Activated CD4-positive, alpha-beta T cell treated with anti-CD3 and anti-CD28 coated beads, Interleukin-10, Interleukin-2, amounts not matched to agents 100 ng/mL and 50 ng/mL, durations not matched to agents 16 hours and 8 hours (primary cell): ENCODE data around the gene MSL2.
"Not testable (repeated sequence)": the region's sequence is repeated elsewhere in the genome, so short reads cannot be mapped to it uniquely, and the experiment has no call there.

Experiments used
- DNase-seq: peaks from one replicate; pipeline ENCODE4 v3.0.0-alpha.2; 2020

Gene MSL2, protein sequence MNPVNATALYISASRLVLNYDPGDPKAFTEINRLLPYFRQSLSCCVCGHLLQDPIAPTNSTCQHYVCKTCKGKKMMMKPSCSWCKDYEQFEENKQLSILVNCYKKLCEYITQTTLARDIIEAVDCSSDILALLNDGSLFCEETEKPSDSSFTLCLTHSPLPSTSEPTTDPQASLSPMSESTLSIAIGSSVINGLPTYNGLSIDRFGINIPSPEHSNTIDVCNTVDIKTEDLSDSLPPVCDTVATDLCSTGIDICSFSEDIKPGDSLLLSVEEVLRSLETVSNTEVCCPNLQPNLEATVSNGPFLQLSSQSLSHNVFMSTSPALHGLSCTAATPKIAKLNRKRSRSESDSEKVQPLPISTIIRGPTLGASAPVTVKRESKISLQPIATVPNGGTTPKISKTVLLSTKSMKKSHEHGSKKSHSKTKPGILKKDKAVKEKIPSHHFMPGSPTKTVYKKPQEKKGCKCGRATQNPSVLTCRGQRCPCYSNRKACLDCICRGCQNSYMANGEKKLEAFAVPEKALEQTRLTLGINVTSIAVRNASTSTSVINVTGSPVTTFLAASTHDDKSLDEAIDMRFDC

DNA sequence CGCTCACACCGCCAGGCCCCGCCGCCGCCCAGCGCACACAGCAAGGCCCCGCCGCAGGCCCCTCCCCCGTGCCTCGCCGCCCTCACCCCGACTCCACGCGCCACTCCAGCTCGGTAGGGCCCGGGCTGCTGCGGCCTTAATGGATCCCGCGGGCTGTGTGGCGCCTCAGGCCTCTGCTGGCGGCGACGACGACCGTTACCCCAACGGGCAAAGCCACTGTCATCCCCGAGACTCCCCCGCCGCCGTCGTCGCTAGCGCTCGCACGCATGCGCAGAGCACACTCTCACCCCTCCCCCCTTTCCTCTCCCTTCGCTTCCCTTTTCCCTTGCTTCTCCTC lies at the start of gene MSL2:
MSL2 (minus strand) TSS at position 272 of the 337 bp plus-strand sequence. CDS start 1,222 bp downstream, outside the sequence.
- DNase-seq = peak; percentile 78

DNA sequence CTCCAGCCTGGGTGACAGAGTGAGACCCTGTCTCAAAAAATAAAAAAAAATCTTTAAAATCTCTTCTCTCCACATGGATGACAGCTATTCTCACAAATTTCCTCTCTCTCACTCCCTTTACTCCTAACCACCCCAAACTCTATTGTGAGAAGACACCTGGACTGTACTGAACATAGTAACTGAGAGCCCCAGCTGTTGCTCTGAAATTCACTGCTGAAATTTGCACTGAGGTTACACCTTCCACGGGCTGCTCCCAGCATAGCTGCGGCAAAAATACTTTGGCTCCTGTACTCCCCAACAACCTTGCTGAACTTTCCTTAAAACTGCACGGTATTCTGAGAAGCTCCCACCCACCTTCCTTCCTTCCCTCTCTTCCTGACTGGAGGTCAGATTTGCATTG lies 49.6 kb upstream of the MSL2 start:
- no peak for DNase-seq

DNA sequence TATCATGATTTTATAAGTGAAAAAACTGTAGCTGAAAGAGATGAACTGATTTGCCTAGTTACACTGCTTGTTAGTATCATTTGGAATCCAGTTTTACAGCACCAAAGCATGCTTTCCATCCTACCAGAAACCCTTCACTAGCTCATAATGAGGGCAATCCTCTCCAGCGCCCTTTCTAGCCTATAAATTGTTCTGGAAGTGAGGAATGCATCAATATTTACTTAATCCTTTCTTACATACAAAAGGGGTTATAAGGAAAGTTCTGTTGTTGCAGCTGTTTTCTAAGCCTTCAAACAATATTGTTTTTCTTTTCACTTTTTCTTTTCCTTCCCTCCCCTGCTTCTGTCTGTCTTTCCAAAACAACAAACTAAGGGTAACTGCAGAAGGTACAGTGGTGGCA lies 43.0 kb upstream of the MSL2 start:
- no peak for DNase-seq

DNA sequence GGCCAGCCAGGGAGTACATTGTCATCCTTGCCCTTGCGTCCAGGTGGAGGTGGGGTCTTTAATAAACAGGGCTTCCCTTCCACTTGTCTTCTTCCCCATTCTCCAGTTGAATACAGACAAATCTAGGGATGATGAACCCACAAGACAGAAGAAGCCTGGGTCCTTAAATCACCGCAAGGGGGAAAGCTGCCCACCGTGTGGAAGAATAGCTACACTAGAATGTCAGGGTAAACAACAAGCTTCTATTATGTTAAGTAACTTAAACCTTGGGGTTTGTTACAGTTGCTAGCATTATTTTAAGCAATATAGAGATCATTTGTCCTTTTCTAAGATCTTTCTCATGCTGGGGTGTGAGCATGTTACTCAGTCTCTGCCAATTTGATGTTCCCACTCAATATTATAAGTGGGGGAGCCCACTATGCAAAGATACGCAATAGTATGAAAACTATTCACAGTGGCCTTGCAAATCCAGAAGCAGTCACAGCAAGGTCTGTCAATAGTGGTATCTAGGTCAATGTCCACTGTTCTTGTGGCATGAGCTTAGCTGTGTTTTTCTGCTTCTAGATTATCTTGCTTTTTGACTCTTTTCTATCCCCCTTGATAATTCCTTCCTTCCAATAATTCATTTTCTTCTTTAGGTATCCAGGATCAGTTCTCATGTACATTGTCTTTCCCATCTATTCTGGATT lies 42.0 kb upstream of the MSL2 start:
- DNase-seq = no peak

DNA sequence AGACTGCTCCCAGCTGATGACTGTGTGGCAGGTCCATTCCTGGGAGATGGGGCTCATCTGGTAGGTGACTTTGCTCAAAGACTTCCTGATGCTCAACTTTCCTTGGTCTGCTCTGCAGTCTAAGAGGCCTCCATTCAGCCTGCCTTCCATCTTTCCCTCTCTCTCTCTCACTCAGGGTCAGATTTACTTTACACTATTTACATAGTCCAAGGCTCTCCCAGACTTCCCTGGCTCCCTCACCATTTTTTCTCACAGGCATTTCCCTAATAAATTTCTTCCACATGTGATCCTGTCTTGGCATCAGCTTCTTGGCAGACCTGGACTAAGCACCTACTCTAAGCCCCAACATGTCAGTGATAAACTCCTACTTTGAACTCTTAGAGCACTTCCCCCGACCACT lies 41.0 kb upstream of the MSL2 start:
- no peak for DNase-seq

DNA sequence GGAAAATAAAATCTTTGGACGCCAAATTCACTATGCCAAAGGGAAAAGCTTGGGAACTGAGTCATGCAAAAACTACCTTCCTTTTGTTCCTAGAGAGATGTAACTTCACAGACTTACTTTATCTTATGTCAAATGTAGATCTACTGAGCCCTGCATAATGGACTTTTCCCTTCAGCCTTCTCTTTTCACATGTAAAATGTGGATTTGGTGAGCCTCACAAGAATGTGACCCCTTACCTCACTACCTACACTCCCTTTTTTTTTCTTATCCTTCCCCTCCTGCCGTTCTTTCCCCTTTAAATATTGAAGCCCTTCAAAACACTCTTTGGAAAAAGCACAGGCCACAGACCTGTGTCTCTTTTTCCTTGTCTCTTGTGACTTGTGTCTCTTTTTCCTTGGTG lies 40.0 kb upstream of the MSL2 start:
- no peak for DNase-seq

DNA sequence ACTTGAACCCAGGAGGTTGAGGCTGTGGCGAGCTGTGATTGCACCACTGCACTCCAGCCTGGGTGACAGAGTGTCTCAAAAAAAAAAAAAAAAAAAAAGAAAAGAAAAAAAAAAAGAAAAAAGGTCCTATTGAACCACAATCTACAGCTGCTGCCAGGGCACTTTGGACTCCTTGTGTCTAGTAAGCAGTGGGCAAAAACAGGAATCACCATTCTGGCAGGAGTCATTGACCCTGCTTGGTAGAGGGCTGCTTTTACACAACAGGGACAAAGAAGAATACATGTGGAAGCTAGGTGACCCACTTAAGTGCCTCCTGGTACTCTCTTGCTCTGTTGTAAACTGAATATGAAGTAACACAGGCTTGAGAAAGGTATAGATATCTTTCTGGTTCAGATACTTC lies 39.4 kb upstream of the MSL2 start:
- no peak for DNase-seq

DNA sequence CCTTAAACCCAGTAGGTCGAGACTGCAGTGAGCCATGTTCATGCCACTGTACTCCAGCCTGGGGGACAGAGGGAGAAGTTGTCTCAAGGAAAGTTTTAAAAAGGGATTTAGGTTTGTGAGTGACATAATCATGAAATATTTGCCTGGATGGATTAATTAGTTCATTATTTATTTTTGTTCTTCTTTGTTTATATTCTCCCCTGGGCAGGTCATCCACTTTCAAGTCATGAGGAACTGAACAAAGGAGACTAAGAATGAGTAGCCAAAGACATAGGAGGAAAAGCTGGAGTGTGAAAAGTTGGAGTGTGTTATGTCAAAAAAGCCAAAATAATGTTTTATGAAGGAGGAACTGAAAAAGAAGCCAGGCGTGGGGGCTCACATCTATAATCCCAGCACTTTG lies 36.3 kb upstream of the MSL2 start:
- DNase-seq = no peak

DNA sequence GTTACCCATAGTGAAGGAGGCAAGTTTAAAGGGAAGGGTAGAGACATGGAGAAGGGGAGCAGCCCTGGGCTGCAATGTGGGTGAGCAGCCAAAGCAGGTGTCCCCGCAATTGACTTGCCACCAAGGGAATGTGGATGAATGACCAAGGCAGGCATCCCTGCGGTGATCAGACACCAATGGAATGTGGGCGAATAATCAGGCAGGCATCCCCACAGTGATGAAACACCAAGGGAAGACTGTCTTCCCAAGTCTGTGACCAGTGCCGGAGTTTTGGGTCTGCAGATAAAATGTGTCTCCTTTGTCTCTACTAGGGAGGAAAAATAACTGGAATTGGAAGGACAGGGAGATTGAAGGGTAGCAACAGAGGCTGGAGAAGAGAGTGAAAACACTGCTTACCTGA lies 26.6 kb upstream of the MSL2 start:
- DNase-seq = not testable (repeated sequence)

DNA sequence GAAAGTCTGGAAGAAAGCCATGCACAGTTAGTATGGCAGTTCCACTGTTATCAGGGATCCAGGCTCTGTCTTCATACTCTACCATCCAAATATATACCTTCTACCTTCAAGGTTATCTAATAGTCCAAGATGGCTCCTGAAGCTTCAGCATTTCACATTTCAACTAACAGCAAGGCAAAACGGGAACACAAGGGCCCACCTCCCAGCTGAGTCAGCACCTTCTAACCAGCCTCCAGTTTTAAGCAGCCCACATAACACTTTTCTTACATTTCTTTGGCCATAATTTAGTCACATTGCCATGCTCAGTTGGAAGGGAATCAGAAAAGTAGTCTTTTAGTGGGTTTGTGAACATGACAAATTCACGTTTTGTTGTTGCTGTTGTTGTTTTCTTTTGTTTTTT lies 15.4 kb upstream of the MSL2 start:
- DNase-seq = no peak

DNA sequence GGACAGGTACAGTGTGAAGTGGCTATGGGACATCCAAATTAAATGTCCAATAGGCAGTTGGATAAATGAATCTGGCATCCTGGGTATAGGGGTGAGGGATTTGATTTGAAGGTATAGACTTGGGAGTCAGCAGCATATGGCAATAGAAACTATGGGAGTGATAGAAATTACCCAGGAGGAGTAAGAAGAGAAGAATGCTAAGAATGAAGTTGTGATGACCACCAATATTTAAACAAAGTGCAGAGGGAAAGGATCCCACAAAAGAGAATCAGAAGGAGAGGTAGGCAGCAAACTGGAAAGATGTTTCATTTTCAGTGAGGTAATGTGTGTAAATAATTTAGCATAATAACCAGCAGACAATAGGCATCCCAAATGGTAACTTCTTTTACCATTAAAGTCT lies 13.8 kb upstream of the MSL2 start:
- no peak for DNase-seq

DNA sequence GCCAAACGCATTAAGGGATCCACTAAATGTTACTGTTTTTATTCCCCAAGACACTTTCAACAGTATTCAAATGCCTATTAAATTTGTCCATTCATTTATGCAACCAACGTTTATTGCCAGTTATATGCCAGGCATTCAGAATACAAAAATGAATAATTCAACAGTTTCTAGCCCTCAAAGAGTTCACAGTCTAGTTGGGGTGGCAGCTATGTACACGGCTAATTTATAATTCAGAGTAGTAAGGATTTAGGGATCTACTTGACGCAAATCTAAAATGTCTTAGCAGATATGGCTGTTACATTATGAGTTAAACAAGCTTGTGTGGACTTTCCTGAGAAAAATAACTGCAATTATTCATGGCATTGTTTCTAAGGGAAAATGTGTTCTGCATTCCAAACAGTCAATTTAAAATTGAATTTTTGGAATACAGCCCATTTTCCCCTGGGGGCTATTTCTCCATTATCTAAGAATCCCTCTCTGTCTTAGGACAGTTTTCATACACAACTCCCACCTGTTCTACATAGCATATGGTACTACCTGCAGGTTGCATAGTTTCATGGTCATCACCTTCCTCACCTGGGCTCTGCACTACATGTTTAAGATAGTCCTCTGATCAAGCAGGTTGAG lies 11.5 kb upstream of the MSL2 start:
- DNase-seq = no peak

DNA sequence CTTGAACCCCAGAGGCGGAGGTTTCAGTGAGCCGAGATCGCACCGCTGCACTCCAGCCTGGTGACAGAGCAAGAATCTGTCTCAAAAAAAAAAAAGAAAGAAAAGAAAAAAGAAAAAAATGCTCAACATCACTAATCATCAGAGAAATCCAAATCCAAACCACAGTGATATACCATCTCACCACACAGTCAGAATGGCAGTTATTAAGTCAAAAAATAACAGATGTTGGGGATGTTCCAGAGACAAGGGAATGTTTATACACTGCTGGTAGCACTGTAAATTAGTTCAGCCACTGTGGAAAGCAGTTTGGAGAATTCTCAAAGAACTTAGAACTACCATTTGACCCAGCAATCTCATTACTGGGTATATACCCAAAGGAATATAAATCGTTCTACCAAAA lies 3.1 kb upstream of the MSL2 start:
- DNase-seq = not testable (repeated sequence)

DNA sequence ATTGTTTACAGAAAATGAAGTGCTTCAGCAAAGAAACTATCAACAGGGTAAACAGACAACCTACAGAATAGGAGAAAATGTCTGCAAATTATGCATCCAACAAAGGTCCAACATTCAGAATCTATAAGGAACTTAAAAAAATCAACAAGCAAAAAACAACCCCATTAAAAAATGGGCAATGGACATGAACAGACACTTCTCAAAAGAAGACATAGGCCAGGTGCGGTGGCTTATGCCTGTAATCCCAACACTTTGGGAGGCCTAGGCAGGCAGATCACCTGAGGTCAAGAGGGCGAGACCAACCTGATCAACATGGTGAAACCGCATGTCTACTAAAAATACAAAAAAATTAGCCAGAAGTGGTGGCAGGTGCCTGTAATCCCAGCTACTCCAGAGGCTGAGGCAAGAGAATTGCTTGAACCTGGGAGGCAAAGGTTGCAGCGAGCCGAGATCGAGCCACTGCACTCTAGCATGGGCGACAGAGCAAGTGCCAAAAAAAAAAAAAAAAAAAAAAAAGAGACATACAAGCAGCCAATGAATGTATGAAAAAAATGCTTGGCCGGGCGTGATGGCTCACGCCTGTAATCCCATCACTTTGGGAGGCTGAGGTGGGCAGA lies 2.4 kb upstream of the MSL2 start:
- DNase-seq = not testable (repeated sequence)

DNA sequence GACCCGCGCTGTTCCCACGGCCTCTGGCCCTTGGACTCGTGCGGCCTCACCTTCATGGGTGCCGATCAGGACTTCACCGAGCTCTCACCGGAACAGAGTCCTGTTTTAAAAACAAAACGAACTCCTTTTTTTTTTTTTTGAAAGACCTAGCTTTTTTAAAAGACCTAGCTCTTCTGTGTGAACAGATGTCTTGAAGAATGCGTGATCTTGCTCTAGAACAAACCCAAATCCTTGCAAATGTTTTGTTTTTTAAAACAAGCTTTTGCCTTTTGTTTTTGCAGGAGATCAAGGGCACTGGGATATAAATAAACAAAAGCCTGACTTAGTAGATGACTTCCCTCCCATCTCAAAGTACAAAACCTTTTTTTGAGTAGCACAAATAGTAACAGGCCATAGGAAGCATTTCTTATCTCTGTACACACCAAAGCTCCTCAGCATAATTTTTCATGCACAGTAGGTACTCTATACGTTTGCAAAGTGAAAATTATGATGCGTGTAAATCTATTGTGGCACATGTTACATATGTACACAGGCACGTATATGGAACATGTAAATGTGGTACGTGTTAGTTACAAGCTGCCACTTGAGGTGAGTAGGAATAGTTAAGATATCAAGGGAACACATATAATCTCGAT lies 1.1 kb upstream of the MSL2 start:
- DNase-seq = no peak

DNA sequence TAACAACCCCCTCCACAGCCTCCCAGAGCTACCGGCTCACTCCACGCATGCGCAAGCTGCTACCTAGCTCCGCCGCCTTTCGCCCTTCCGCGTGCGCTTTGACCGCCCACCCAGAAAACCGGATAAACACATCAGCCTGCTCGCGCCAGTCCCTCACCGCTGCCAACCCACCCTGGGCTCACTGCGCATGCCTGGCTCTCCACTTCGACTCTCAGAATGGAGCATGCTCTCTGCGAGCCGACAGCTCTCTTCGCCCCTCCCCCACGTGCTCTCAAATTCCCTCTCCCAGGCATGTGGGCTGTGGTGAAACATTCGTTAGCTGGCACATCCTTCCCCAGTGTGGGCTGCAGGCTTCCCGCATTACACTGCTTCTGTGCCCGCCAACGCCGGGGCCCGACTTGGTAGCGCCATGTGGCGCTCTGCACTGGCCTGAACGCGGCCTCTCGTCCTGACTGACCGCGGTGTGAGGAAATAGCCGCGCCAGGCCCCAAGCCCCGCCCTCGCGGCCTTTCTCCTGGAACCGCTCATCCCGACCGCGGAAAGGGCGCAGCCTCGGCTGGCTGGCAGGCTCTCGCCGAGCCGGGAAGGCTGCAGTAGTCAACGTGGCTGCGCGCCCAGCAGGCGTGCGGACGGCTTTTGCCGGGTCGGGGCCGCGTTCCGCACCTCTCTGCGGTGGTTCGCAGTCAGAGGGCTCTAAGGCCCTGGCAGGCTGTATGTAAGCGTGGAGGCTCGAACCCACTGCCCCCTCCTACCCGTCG lies 445 bp upstream of the MSL2 start:
- DNase-seq = peak; percentile 100

DNA sequence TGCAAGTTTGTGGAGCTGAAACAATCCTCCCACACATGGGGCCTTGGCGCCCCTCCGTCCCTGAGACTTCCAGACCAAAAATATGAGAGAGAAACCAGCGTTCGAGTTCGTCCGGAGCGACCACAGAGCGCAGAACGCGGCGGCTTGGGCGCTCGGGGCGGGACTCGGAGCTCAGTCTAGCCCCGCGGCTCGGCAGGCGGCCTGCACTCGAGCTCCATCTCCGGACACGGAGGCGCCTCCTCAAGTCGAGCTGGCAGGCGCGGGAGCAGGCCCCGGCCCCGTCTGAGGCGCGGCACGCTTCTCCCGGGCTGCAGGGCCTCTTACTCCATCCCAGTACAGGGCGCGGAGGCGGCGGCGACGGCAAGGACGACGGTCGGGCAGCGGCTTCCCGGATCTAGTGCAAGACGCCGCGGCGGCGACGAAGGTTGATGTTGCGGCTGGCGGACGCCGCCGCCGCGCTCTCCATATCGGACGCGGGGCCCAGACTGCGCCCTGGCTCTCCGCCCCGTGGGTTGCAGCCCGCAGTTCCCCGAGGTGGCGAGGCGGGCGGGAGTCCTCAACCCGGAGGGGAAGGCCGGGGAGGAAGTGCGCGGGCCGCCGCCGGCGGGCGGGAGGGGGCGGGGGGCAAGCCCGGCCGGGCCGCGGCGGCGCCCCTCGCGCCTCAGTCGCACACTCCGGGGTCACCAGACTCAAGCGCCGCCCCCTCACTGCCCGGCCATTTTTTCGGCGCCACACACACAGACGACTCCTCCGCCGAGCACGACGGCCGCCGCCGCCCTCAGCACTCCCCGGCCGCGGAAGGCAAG lies 674 bp downstream of the MSL2 start:
- DNase-seq = peak; percentile 63

DNA sequence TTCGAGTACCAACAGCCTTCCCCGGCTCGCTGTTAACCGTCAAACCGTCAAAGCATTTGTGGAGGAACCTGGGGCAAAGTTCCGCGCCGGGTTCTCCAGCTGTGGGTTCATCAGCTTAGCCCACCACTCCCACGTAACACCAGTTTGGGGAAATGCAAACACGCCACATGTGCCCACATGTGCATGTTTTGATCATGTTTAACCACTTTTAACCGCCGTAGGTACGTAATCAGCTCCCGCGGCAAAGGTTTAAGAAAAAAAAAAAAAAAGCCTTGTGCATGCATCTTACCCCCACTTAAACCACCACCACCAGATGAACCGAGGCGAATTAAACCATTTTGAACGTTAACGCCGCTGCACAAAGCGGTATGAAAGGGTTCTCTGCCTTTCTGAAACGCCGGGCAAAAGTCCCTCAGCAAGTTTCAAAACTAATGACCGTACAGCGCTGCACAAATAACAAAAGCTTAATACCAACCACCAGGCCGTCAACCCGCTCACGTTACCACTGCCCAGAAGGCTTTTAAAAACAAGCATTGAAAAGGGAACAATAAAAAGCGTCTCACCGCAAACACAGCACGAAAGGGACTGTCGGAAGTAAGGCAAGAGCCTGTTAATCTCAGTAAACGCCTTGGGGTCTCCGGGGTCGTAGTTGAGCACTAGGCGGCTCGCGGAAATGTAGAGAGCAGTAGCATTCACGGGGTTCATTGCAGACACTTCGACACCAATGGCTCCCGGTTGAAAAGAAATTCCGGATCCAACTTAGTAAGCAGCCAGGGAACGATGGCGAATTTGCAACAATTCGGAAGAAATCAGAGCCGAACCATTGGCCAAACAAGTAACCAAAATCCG lies 1.5 kb downstream of the MSL2 start:
- peak; percentile 80 for DNase-seq

DNA sequence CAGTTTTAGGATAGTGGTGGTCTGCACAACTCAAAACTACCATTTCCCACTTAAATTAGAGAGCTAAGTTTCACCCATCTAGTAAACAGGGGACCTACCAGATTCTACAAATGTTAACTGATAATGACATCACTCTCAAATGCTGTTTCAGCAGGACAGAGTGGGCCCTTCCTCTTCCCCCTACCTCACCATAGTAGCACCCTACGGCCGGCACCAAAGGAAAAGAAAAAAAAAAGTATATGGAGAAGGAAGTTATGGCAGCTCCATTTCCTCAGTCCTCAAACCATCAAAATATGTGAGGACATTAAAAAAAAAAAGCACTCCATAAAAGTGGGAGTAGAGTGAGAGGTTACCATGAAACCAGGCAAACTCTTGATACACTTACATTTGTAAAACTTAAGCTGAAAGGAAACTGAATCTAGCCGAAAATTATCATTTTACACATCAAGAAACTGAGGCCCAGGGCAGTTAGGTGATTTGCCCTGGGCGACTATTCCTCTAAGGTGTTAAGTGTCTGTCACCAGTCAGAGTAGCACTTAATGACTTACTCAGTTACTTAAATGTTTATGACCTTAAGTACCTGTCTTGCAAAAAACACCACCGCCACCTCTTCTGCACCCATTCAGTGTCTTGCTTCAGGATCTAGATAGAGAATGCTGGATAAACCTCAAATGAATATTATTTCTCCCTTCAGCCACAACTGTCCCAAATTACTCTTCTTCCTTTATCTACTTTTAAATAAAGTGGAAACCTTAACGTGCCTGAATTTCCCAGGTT lies 2.7 kb downstream of the MSL2 start:
- DNase-seq = peak; percentile 28
